Nephron progenitor cell (in vitro differentiated cells): ENCODE data around the gene PPP3R2.

ENCODE experiments used
- DNase-seq: peaks from one replicate; pipeline ENCODE4 v3.0.0; 2021
- H3K27ac Mint-ChIP-seq: 2 replicates; pipeline ENCODE4 v1.8.0; 2021; ENCODE audit warnings: mild to moderate bottlenecking, moderate library complexity, mixed read lengths
- H3K27me3 Mint-ChIP-seq: 2 replicates; pipeline ENCODE4 v1.8.0; 2021; ENCODE audit warnings: mild to moderate bottlenecking, low read depth, mixed read lengths; ENCODE audit not compliant: poor library complexity
- H3K36me3 Mint-ChIP-seq: 2 replicates; pipeline ENCODE4 v1.8.0; 2021; ENCODE audit warnings: low read depth, mixed read lengths
- H3K4me1 Mint-ChIP-seq: 2 replicates; pipeline ENCODE4 v1.8.0; 2021; ENCODE audit warnings: mixed read lengths
- H3K4me3 Mint-ChIP-seq: 2 replicates; pipeline ENCODE4 v1.8.0; 2021; ENCODE audit warnings: mild to moderate bottlenecking, moderate library complexity, mixed read lengths
- H3K9me3 Mint-ChIP-seq: 2 replicates; pipeline ENCODE4 v1.8.0; 2021; ENCODE audit warnings: mild to moderate bottlenecking, moderate library complexity, mixed read lengths
- TF ChIP-seq, protein P1 (sequence below): fragments of 200-600 bp; sonication (generic); IDR thresholded peaks from 2 replicates; pipeline ENCODE4 v1.5.0; 2021; ENCODE audit warnings: antibody characterized with exemption

Gene PPP3R2

DNA sequence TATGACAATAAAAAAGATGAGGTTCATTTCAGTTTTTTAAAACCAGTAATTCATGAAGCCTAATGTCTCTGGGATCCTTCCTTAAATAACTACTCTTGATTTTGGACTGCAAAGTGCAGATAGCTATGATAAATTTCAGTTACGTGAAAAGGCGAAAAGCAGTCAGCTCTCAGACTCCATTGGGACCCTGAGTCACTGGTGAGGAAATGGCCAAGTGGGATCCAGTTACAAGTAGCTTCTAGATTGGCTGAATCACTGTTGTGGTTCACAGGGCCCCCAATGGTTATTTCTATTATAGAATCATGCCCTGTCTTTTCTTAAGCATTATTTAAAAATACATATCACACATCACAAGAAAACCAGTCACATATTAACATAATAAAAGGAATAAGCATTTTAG, 31.1 kb upstream of the PPP3R2 start:
- H3K4me3 Mint-ChIP-seq = no peak overlapping the region
- no peak for DNase-seq
- H3K27ac Mint-ChIP-seq = no peak overlapping the region
- H3K27me3 Mint-ChIP-seq = no peaks in the 10 kb centered on the region
- no peaks in the 10 kb centered on the region for H3K36me3 Mint-ChIP-seq
- H3K4me1 Mint-ChIP-seq = no peaks in the 10 kb centered on the region
- TF ChIP-seq, protein P1, sequence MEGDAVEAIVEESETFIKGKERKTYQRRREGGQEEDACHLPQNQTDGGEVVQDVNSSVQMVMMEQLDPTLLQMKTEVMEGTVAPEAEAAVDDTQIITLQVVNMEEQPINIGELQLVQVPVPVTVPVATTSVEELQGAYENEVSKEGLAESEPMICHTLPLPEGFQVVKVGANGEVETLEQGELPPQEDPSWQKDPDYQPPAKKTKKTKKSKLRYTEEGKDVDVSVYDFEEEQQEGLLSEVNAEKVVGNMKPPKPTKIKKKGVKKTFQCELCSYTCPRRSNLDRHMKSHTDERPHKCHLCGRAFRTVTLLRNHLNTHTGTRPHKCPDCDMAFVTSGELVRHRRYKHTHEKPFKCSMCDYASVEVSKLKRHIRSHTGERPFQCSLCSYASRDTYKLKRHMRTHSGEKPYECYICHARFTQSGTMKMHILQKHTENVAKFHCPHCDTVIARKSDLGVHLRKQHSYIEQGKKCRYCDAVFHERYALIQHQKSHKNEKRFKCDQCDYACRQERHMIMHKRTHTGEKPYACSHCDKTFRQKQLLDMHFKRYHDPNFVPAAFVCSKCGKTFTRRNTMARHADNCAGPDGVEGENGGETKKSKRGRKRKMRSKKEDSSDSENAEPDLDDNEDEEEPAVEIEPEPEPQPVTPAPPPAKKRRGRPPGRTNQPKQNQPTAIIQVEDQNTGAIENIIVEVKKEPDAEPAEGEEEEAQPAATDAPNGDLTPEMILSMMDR = no peak
- H3K9me3 Mint-ChIP-seq = no peaks in the 10 kb centered on the region

DNA sequence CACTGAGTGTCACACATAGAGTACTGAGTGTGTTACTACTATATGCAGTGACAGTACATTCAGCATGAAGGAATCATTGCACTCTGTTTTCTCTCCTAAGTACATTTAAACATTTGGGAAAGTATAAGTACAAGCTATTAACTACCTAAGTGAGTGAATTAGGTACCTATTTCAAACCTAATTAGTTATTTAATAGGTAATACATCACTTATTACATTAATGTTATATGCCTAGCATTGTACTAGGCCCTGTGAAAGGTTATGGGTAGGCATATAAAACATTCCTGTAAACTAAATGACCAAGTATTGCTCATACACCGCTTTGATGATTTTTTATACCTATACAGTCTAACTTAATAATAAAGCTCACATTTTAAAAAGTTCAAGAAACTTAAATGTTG, 25.7 kb upstream of the PPP3R2 start:
- Mint-ChIP-seq H3K36me3 (no peaks in the 10 kb centered on the region), H3K27me3 (no peaks in the 10 kb centered on the region), H3K4me3 (no peak overlapping the region), H3K9me3 (no peaks in the 10 kb centered on the region), H3K4me1 (no peaks in the 10 kb centered on the region), H3K27ac (no peak overlapping the region)
- DNase-seq = no peak
- TF ChIP-seq, protein P1 = no peak

DNA sequence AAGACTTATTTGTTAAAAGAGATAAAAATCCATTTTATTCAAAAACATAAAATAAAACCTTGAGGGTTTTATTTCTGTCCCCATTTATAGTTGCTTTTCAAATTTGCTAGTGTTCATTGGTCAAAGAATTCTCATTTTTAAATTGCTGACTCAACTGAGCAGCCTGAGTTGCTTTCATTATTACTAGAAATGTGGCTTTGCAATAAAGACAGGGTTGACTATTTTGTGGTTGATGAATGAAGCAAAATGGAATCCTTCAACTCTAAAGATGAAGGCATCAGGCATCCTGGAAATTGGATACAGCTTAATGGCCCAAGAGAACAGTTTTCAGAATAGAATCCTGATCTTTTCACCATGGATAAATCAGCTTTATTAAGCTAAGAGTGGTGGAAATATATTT, 23.9 kb upstream of the PPP3R2 start:
- Mint-ChIP-seq H3K27me3 (no peaks in the 10 kb centered on the region), H3K4me3 (no peak overlapping the region), H3K36me3 (no peaks in the 10 kb centered on the region), H3K27ac (no peak overlapping the region), H3K4me1 (no peaks in the 10 kb centered on the region), H3K9me3 (no peaks in the 10 kb centered on the region)
- TF ChIP-seq, protein P1 = no peak
- no peak for DNase-seq

DNA sequence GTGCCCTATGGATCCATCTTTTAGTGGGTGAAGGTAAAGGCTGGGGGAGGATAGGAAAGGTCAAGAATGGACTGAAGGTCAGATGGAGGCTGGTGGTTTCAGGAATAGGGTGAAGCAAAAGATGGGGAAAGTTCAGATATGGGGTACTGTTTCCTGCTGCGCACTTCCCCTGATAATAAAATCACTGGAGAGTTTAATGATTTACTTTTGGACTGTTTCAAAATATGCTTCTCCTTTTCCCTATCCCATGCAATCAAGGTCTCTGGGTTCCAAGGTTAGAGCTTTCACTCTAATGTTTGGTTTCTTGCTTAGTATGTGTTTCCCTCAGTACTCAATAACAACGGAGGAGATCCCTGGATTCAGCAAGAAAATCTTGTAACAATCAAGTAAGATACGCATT, 10.8 kb upstream of the PPP3R2 start:
- Mint-ChIP-seq H3K4me1 (peaks cover 4% of the 10 kb centered on the region), H3K27ac (no peak overlapping the region), H3K4me3 (no peak overlapping the region), H3K36me3 (no peaks in the 10 kb centered on the region), H3K27me3 (peaks cover 10% of the 10 kb centered on the region), H3K9me3 (no peaks in the 10 kb centered on the region)
- TF ChIP-seq, protein P1 = no peak
- no peak for DNase-seq

DNA sequence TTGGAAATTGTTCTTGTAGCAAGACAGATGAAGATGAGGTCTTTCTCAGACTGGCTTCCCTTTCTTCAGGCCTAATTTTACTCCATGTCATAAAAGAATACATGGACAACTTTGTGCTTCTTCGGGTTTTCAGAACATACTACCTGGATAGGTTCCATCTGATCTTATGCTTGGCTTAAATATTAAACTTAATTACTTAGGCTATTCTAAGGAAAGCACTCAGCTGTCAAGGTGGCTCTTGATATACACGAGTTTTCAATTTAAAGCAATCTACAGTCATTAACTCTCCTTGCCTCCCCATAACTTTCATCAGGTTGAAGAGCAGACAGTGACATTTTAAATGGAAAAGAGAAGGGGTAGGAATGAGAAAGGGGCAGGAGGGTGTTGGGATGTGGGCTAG, 9.5 kb upstream of the PPP3R2 start:
- H3K4me3 Mint-ChIP-seq = no peak overlapping the region

More for the DNA sequence above, 9.5 kb upstream of the PPP3R2 start:
- Mint-ChIP-seq H3K36me3 (no peaks in the 10 kb centered on the region), H3K9me3 (no peaks in the 10 kb centered on the region), H3K27me3 (peaks cover 18% of the 10 kb centered on the region), H3K27ac (no peak overlapping the region), H3K4me1 (peaks cover 4% of the 10 kb centered on the region)
- DNase-seq = no peak
- TF ChIP-seq, protein P1 = no peak
